SU-DHL-6 (cell line): ENCODE results near the gene RASL10A.

Experiments used
- H2AFZ ChIP-seq: fragments of 200-600 bp; sonication (generic); 2 replicates; pipeline ENCODE4 v1.6.1; 2014; ENCODE audit warnings: low read depth, mild to moderate bottlenecking, moderate library complexity, mixed read lengths, antibody characterized with exemption, low read length; ENCODE audit not compliant: severe bottlenecking
- H3F3A ChIP-seq: fragments of 200-600 bp; shearing (Covaris generic); 2 replicates; pipeline ENCODE4 v1.6.0; 2016; ENCODE audit warnings: antibody characterized with exemption, mild to moderate bottlenecking; ENCODE audit not compliant: insufficient read depth
- H3K27ac ChIP-seq: fragments of 200-600 bp; sonication (generic); 2 replicates; pipeline ENCODE4 v1.5.1; 2016; ENCODE audit warnings: low read depth, mild to moderate bottlenecking, low read length, moderate library complexity, mixed read lengths
- H3K27me3 ChIP-seq: fragments of 200-600 bp; sonication (generic), shearing (Covaris generic); 2 replicates; pipeline ENCODE4 v1.6.0; 2014; ENCODE audit warnings: mild to moderate bottlenecking, low read length
- H3K36me3 ChIP-seq: fragments of 200-600 bp; sonication (generic); 2 replicates; pipeline ENCODE4 v1.6.1; 2014; ENCODE audit warnings: mild to moderate bottlenecking, low read length, mixed read lengths
- H3K4me2 ChIP-seq: fragments of 300-600, 200-600 bp; shearing (Covaris generic), sonication (generic); 2 replicates; pipeline ENCODE4 v1.6.0; 2014; ENCODE audit warnings: low read length, low read depth, mild to moderate bottlenecking; ENCODE audit not compliant: poor library complexity, severe bottlenecking
- H3K4me3 ChIP-seq: fragments of 200-600 bp; sonication (generic); 2 replicates; pipeline ENCODE4 v1.5.1; 2014; ENCODE audit warnings: antibody characterized with exemption, low read length, mild to moderate bottlenecking, mixed read lengths; ENCODE audit not compliant: insufficient read depth, poor library complexity, severe bottlenecking
- H3K79me2 ChIP-seq: fragments of 200-600 bp; sonication (generic); 2 replicates; pipeline ENCODE4 v1.6.1; 2014; ENCODE audit warnings: mild to moderate bottlenecking, low read length, moderate library complexity; ENCODE audit not compliant: insufficient read depth
- H3K9ac ChIP-seq: fragments of 200-600 bp; sonication (generic); 2 replicates; pipeline ENCODE4 v1.7.0; 2014; ENCODE audit warnings: mild to moderate bottlenecking, low read length
- H3K9me2 ChIP-seq: fragments of 200-600 bp; sonication (generic); replicated peaks from 2 replicates; pipeline ENCODE4 v1.6.1; 2014; ENCODE audit warnings: low read length; ENCODE audit not compliant: insufficient read depth
- H3K9me3 ChIP-seq: fragments of 200-600 bp; sonication (generic); 2 replicates; pipeline ENCODE4 v1.6.1; 2014; ENCODE audit warnings: low read length, mixed read lengths; ENCODE audit not compliant: insufficient read depth
- H4K20me1 ChIP-seq: fragments of 200-600 bp; sonication (generic); 2 replicates; pipeline ENCODE4 v1.6.1; 2014; ENCODE audit warnings: low read depth, mild to moderate bottlenecking, antibody characterized with exemption, low read length, moderate library complexity, mixed read lengths
- EZH2phosphoT487 ChIP-seq: fragments of 200-600 bp; sonication (generic), shearing (Covaris generic); conservative IDR thresholded peaks from 2 replicates; pipeline ENCODE4 v1.6.1; 2018; ENCODE audit warnings: mild to moderate bottlenecking, antibody characterized with exemption, low read length, moderate library complexity, mixed read lengths
- TF ChIP-seq, protein P1 (sequence below): fragments of 200-600 bp; sonication (generic); IDR thresholded peaks from one replicate; pipeline ENCODE4 v1.5.1; 2017; ENCODE audit warnings: antibody characterized with exemption, mild to moderate bottlenecking, low read length, moderate library complexity; ENCODE audit not compliant: insufficient read depth, poor library complexity, severe bottlenecking

Gene RASL10A

GRCh38 chr22:29284196-29284595 is 31.3 kb downstream of the RASL10A start:
- no peak overlapping the region for H2AFZ ChIP-seq
- no peak overlapping the region for H3K27ac ChIP-seq
- no peak overlapping the region for H3K9ac ChIP-seq
- no peak overlapping the region for H3K4me2 ChIP-seq
- no peaks in the 10 kb centered on the region for H3K9me2 ChIP-seq
- H3K4me3 ChIP-seq: no peak overlapping the region
- no peaks in the 10 kb centered on the region for H3K27me3 ChIP-seq
- H3K36me3 ChIP-seq: peaks cover 60% of the 10 kb centered on the region
- H3F3A ChIP-seq: 0 out of 2 replicates have a peak, but pooled peaks cover 5% of the 10 kb centered on the region
- no peaks in the 10 kb centered on the region for H3K9me3 ChIP-seq
- peaks cover 26% of the 10 kb centered on the region for H4K20me1 ChIP-seq
- no peak for TF ChIP-seq EZH2phosphoT487
- TF ChIP-seq, protein P1, sequence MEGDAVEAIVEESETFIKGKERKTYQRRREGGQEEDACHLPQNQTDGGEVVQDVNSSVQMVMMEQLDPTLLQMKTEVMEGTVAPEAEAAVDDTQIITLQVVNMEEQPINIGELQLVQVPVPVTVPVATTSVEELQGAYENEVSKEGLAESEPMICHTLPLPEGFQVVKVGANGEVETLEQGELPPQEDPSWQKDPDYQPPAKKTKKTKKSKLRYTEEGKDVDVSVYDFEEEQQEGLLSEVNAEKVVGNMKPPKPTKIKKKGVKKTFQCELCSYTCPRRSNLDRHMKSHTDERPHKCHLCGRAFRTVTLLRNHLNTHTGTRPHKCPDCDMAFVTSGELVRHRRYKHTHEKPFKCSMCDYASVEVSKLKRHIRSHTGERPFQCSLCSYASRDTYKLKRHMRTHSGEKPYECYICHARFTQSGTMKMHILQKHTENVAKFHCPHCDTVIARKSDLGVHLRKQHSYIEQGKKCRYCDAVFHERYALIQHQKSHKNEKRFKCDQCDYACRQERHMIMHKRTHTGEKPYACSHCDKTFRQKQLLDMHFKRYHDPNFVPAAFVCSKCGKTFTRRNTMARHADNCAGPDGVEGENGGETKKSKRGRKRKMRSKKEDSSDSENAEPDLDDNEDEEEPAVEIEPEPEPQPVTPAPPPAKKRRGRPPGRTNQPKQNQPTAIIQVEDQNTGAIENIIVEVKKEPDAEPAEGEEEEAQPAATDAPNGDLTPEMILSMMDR: no peak
- peaks cover 52% of the 10 kb centered on the region for H3K79me2 ChIP-seq

GRCh38 chr22:29277927-29278326 is 37.6 kb downstream of the RASL10A start:
- H2AFZ ChIP-seq: no peak overlapping the region
- H3K36me3 ChIP-seq: peaks cover 74% of the 10 kb centered on the region
- no peak overlapping the region for H3K4me3 ChIP-seq
- peaks cover 23% of the 10 kb centered on the region; the same call in 1 of the 2 replicates for H3F3A ChIP-seq
- TF ChIP-seq, protein P1: no peak
- H3K4me2 ChIP-seq: no peak overlapping the region
- no peaks in the 10 kb centered on the region for H3K27me3 ChIP-seq
- no peak overlapping the region for H3K27ac ChIP-seq
- no peaks in the 10 kb centered on the region for H3K9me3 ChIP-seq
- peaks cover 70% of the 10 kb centered on the region for H3K79me2 ChIP-seq
- H3K9me2 ChIP-seq: no peaks in the 10 kb centered on the region
- H4K20me1 ChIP-seq: peaks cover 63% of the 10 kb centered on the region
- H3K9ac ChIP-seq: no peak overlapping the region

GRCh38 chr22:29275819-29276565 is 39.5 kb downstream of the RASL10A start:
- Histone ChIP-seq H3K9ac (no peak overlapping the region), H3F3A (peaks cover 18% of the 10 kb centered on the region; the same call in 1 of the 2 replicates), H3K4me3 (no peak overlapping the region), H3K36me3 (peaks cover 83% of the 10 kb centered on the region), H3K4me2 (no peak overlapping the region), H3K79me2 (peaks cover 89% of the 10 kb centered on the region), H3K9me2 (no peaks in the 10 kb centered on the region), H4K20me1 (peaks cover 81% of the 10 kb centered on the region), H3K9me3 (no peaks in the 10 kb centered on the region), H3K27ac (no peak overlapping the region), H3K27me3 (no peaks in the 10 kb centered on the region), H2AFZ (no peak overlapping the region)
- TF ChIP-seq EZH2phosphoT487: no peak
- TF ChIP-seq, protein P1: no peak
